HG03175 (cell line): Measurements from ENCODE around the gene NFIB.

ENCODE experiments used
- ATAC-seq: cut with Tn5 transposase; IDR thresholded peaks from one replicate; pipeline ENCODE4 v1.9.1; 2021; ENCODE audit warnings: mild to moderate bottlenecking, moderate library complexity; ENCODE audit not compliant: unreplicated experiment

NFIB gene

DNA sequence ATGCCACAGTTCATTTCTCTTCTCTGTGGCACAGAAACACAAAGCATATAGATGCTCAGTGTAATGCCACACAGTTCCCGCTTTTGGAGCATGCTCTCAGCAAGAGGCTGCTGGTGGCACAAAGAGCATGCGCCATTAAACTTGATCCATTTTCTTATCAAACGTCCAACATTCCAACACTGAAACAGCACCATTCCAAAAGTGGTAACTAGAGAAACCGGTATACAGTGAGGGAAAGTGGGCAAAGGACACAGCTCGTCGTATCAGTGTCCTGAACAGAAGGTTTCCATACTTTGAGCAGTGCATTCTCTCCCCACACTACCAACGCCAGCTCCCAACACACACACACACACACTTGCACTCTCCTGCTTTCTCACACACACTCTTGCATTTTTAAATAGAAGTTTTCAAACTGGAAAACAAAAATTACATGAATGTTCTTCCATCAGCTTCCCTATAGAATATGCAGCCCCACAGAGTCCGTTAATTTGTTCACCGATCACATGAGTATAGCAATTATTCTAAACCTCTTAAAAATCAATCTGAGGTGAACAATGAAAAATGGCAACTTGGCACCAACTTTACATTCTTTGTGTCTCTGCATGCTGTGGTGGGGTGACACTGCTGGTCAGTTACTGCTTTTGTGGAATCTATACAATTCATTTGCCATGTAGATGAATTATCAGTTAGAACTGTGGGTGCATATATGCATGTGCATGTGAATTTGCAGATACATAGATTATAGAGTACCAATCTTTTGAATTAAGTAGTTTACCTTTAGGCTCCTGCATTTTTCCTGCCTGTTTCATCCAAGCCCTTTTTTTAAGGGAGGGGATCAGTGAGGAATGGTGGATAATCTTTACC, 5.7 kb downstream of the NFIB start:
- ATAC-seq: no peak

GRCh38 chr9:14306672-14307660, 7.0 kb downstream of the NFIB start:
- no peak for ATAC-seq

DNA sequence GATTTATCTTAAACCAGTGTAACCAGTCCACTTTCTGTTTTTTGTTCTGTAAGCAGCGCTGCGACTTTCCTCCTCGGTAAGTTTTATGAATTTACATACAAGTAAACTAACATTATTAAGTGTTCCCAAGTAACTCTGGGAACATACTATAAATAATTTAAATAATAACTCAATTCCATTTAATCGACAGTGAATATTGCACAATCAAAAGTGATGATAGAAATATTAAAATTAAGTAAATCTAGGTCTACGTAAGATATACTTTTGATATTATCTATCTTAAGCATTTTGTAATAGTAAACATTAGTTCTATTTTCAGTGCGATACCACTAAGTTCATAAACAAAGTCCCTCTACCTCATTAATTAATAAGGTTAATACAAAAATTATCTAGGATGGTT, 7.8 kb downstream of the NFIB start:
- no peak for ATAC-seq

GRCh38 chr9:14304259-14304658, 9.7 kb downstream of the NFIB start:
- ATAC-seq: no peak

- ATAC-seq: no peak
These were observed 10.4 kb downstream of the NFIB start for GRCh38 chr9:14303521-14303920.

GRCh38 chr9:14303100-14303499, 10.8 kb downstream of the NFIB start:
- ATAC-seq: no peak

DNA sequence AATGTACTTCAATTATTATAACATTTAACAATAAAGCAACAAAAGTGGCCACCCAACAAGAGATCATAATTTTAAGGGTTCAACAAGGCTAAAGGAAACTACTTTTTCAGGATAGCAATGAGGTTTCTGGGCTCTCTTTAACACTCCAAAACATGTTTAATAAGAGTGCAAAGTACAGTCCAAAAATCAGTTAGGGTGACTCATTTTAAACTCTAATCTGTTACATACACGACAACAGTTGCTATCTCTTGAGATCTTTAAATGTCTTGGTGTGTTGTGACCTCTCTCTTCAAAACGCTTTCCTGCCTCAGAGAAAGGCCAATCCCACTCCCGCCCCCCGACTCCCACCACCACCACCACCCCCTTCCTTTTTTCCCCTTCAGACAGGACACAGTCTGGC, 11.5 kb downstream of the NFIB start:
- no peak for ATAC-seq

DNA sequence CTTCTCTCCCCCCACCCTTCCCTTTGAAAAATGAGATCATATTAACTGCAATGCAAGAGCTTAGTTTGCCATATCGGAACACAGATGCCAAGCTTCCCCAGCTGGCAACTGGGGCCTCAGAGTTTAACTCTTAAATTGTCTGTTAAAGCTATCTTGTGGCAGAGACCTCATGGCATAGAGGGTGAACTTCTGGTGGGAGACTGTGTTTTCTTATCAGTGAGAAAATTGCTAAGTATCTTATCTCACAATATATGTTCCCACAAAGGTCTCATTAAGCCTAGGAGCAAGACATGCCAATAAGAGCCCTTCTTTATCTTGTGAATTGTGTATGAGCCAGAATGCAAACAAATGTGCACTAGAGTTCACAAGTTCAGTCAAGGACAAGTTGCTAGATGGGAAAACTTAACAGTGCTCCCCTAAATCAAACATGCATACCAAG, 12.3 kb downstream of the NFIB start:
- no peak for ATAC-seq

DNA sequence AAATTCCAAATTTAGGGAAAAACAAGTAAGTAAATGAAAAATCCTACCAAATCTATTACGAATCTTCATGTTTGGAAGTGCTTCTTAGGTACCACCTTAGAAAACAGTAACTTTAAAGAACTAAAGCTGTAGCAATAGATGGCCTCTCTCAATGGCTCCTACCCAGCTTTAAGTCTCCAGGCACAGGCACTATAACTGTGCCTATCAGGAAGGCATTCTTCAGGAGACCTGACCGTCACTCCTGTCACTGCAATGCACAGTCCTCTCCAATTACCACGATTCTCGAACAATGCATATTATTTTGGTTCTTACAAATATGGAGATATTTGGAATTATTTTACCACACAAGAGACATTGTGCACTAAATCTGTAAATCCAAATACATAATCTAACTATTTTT, 12.9 kb downstream of the NFIB start:
- no peak for ATAC-seq

- no peak for ATAC-seq
These were observed 13.4 kb downstream of the NFIB start for GRCh38 chr9:14300588-14300987.

DNA sequence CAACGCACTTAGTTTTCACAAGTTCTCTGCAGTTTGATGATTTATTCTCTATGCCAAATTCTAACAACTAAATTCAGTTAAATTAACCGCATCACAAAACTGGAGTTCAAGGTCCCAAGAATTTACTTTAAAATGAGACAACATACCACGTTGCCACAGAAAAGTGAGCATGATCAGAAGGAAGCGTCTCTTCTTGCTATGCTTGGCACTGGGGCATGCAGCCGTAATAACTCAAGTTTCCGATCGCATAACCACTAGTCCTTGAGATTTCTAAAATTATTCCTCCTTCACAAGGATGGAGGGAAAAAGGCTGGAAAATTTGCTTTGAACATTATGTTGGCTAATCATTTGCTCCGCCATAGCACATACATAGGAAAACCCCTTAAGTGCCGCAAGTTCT, 13.9 kb downstream of the NFIB start:
- ATAC-seq: no peak

- ATAC-seq: no peak
These were observed 15.3 kb downstream of the NFIB start for GRCh38 chr9:14298601-14299022.

- ATAC-seq: no peak
These were observed 17.3 kb downstream of the NFIB start for GRCh38 chr9:14296495-14297113.

GRCh38 chr9:14294659-14295058, 19.3 kb downstream of the NFIB start:
- no peak for ATAC-seq

DNA sequence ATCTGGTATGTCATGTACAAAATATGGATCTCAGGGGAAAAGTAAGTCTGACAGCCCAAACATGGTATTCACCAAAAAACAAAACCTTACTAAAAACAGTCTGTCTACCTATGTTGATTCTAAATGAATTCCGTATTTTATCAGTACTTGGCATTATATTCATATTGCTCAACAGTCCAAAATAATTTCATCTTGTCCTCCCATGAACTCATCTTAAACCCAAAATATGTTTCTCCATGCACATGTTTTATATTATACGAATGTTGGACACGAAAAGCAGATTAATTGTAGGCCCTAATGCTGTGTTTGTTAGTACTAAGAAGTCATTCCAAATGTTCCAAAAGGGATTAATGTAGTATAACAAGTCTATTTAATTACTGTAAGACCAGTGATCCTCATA, 20.1 kb downstream of the NFIB start:
- no peak for ATAC-seq

DNA sequence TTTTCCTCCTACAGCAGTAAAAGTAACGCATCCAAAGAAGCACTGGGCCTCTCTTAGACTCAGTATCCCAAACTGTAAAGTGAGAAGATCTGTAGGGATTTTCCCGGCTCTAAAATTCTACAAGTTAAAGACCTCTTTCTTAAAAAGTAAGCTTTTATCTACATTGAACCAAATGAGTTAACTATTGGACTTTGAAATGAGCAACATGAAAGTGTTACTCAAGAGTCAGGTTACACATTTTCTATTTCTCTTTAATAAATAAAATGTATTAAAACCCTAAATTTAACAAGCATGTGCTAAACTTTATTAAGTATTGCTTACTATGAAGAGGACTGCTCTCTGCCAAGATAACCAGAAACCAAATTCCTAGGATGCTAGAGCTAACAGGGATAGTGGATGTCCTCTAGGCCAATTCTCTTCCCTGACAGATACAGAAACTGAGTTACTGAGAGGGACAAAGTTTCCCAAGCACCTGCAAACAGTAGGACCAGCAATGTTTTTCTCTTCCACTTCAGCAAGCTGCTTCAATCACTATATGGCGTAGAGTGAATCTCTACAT, 21.7 kb downstream of the NFIB start:
- ATAC-seq: no peak

DNA sequence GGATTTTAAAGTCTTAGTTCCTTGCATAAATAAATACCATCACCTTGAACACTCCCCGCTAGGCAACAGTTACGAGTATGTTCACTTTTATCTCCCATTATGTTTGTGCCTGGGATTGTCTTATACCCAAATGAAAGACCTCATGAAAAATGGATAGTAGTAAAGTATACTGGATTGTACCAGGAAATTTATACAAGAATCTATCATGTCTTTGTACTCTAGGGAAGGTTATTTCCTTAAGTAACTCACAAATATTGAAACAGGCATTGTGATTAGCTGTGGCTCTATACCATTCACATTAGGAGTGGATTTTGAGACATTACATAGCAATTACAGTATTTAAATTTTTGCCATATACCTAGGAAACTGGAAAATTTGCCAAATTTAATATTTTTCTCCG, 24.0 kb downstream of the NFIB start:
- ATAC-seq: no peak

- ATAC-seq: no peak
These were observed 25.5 kb downstream of the NFIB start for GRCh38 chr9:14288433-14288832.

DNA sequence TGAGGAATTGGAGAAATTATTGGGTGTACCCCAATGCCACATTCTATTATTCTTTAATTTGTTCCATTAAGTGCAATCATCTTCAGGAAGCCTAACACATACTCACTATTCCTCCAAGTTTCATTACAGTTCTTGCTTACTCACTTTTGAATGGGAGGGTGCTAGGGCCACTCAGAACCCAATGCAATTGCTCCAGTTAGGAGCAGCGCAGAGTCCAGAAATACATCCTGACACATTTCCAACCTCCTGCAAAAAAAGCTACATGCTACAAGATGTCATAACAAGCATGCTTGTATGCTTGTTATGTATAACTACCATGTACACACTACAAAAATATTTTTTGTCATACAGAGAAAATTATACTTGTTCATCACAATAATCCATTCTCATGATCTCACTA, 27.8 kb downstream of the NFIB start:
- no peak for ATAC-seq

DNA sequence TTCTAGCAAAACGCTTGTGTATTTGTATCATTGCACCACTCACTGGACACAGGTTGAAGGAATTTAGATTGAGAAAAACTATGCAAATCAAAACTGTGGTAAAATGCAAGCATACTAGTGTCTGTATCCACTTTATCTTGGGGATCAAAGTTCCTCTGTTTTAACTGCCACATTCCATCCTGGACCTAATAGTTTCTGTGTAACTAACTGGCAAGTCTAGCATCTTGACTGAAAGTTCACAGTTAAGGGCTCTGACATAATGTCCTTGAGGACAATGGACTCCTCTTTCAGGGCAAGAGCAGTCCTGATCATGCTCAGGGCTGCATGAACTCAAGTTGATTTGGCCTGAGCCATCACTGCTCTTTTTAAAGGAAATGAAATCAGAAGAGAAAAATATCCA, 30.7 kb downstream of the NFIB start:
- no peak for ATAC-seq

GRCh38 chr9:14281876-14282275, 32.1 kb downstream of the NFIB start:
- ATAC-seq: no peak
